CD4-positive, alpha-beta memory T cell (primary cell): ENCODE measurements around the gene GNAL. TPM values are rescaled to one million over a fixed set of nuclear protein-coding genes. Genes with fewer than 3 reads are reported as not detected.
A peak's percentile ranks its signal among the peaks of the same experiment; 100 is the strongest.

Source experiments
- CTCF ChIA-PET: fragments of 350-600 bp; sonication (Branson Sonifier 250); formaldehyde crosslinking; loops from one replicate; lab custom pipeline; 2021; ENCODE audit warnings: inconsistent platforms; ENCODE audit not compliant: partially characterized antibody; lab: Charles Lee
- POLR2A ChIA-PET: fragments of 350-600 bp; sonication (Branson Sonifier 250); formaldehyde crosslinking; loops from one replicate; lab custom pipeline; 2021; ENCODE audit not compliant: partially characterized antibody; lab: Charles Lee
- DNase-seq, 5 donors: peaks; one replicate each; pipeline versions ENCODE4 v3.0.0 to v3.0.0-alpha.2; 2020 to 2022; ENCODE audit warnings: mixed read lengths in 1 of 5
- H3K27ac ChIP-seq: one replicate; pipeline ENCODE4 v1.7.0; 2013; ENCODE audit warnings: low read depth, low read length
- H3K27me3 ChIP-seq: 2 replicates; pipeline ENCODE4 v1.7.0; 2013; ENCODE audit warnings: mild to moderate bottlenecking, low read length, moderate library complexity; ENCODE audit not compliant: insufficient read depth
- H3K36me3 ChIP-seq: 2 replicates; pipeline ENCODE4 v1.7.0; 2013; ENCODE audit warnings: mild to moderate bottlenecking, low read length, moderate library complexity; ENCODE audit not compliant: insufficient read depth
- H3K4me1 ChIP-seq: 2 replicates; pipeline ENCODE4 v1.7.0; 2013; ENCODE audit warnings: mild to moderate bottlenecking, low read length, moderate library complexity; ENCODE audit not compliant: insufficient read depth
- H3K4me3 ChIP-seq, 2 donors: one replicate each; pipeline ENCODE4 v1.7.0; 2013; ENCODE audit warnings: low read length in 2 of 2, mild to moderate bottlenecking in 1 of 2
- H3K9me3 ChIP-seq, 2 donors: one replicate each; pipeline ENCODE4 v1.7.0; 2013; ENCODE audit warnings: low read length in 2 of 2, control low read depth in 1 of 2; ENCODE audit not compliant: control insufficient read depth in 1 of 2
- H3K27ac Mint-ChIP-seq, 7 donors: one replicate each; pipeline ENCODE4 v1.8.0; 2020 to 2021; ENCODE audit warnings: mixed read lengths in 7 of 7, mild to moderate bottlenecking in 6 of 7, inconsistent platforms in 3 of 7, moderate library complexity in 3 of 7
- H3K27me3 Mint-ChIP-seq, 2 donors: one replicate each; pipeline ENCODE4 v1.8.0; 2020 to 2021; ENCODE audit warnings: mixed read lengths in 2 of 2
- H3K36me3 Mint-ChIP-seq, 2 donors: one replicate each; pipeline ENCODE4 v1.8.0; 2020 to 2021; ENCODE audit warnings: mixed read lengths in 2 of 2, inconsistent platforms in 1 of 2, mild to moderate bottlenecking in 1 of 2
- H3K4me1 Mint-ChIP-seq, 4 donors: one replicate each; pipeline ENCODE4 v1.8.0; 2020 to 2021; ENCODE audit warnings: mixed read lengths in 4 of 4, mild to moderate bottlenecking in 1 of 4
- H3K4me3 Mint-ChIP-seq, 8 donors: one replicate each; pipeline ENCODE4 v1.8.0; 2020 to 2021; ENCODE audit warnings: mixed read lengths in 8 of 8, mild to moderate bottlenecking in 7 of 8, moderate library complexity in 6 of 8, inconsistent platforms in 3 of 8
- H3K9me3 Mint-ChIP-seq, 8 donors: one replicate each; pipeline ENCODE4 v1.8.0; 2020 to 2021; ENCODE audit warnings: mixed read lengths in 8 of 8, mild to moderate bottlenecking in 5 of 8, inconsistent platforms in 3 of 8, moderate library complexity in 1 of 8
- intact Hi-C: fragments of 100-400 bp; cut with micrococcal nuclease; formaldehyde crosslinking; loops from one replicate; pipeline ENCODE4 v1.15.1; 2023
- polyA plus RNA-seq, 2 donors: library from polyadenylated mRNA; unstranded; fragments of 300-500 nt; fragmentation: Illumina TruSeq; gene quantifications; one replicate each; pipeline ENCODE4 v1.2.3, GENCODE V29; 2021
- total RNA-seq, 2 experiments: library from RNA; stranded (reverse); gene quantifications; one replicate each; pipeline ENCODE4 v1.2.3, GENCODE V29; 2021

Gene GNAL
- total and polyA plus RNA-seq, 4 experiments from 2014 or later, result 0.20 to 0.33 (median 0.26) TPM; not detected in 1

DNA sequence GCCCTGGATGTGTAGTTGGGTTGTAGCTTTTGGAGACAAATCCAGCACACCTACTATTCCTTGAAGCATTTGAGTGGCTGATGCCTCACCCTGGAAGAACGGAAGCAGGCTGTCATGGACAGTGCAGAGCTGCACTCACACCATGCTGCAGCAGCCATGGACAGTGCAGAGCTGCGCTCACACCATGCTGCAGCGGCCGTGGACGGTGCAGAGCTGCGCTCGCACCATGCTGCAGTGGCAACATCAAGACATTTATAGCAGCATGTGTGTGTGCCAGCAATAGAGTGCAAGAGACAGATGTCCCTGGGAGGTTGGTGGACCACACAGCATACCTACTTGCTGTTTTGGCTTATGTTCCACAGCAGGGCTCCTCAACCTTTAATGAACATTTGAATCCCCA is 30.6 kb downstream of the GNAL start:
- no peaks in the 10 kb centered on the region for H3K9me3 Mint-ChIP-seq
- no peaks in the 10 kb centered on the region for H3K27me3 ChIP-seq
- no peaks in the 10 kb centered on the region for H3K36me3 Mint-ChIP-seq
- no peak overlapping the region for H3K27ac Mint-ChIP-seq
- CTCF ChIA-PET, result no interaction called here
- no peak overlapping the region for H3K4me3 ChIP-seq
- no peaks in the 10 kb centered on the region for H3K9me3 ChIP-seq
- no peak overlapping the region for H3K27ac ChIP-seq
- no peaks in the 10 kb centered on the region for H3K36me3 ChIP-seq
- peaks cover 2 to 6% of the 10 kb centered on the region in 2 donors for H3K27me3 Mint-ChIP-seq
- H3K4me1 Mint-ChIP-seq, result no peaks in the 10 kb centered on the region
- H3K4me3 Mint-ChIP-seq, result no peak overlapping the region
- POLR2A ChIA-PET, result no interaction called here
- intact Hi-C loops, result no loop called here
- no peak for DNase-seq
- no peaks in the 10 kb centered on the region for H3K4me1 ChIP-seq

DNA sequence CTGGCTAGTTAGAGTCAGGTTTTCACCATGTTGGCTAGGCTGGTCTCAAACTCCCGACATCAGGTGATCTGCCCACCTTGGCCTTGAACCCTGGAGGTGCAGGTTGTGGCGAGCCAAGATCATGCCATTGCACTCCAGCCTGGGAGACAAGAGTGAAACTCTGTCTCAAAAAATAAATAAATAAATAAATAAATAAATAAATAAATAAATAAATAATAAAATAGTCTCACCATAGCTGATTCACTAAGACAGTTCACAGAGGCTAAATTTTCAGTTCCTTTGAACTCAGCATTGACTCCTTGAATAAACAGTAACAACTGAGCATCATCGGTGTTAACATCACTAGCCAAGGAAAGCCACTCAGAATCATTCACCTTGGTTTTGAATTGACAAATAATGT is 32.7 kb downstream of the GNAL start:
- POLR2A ChIA-PET, result no interaction called here
- Histone ChIP-seq H3K9me3 (no peaks in the 10 kb centered on the region), H3K36me3 (no peaks in the 10 kb centered on the region), H3K4me1 (no peaks in the 10 kb centered on the region), H3K27ac (no peak overlapping the region), H3K27me3 (no peaks in the 10 kb centered on the region), H3K4me3 (no peak overlapping the region)
- intact Hi-C loops, result no loop called here
- CTCF ChIA-PET, result interaction anchor here (1.6 kb wide), 2 partner anchors 18 to 274 kb away, joined by 3 to 4 read pairs; no protein-coding TSS in a partner anchor
- Mint-ChIP-seq H3K36me3 (no peaks in the 10 kb centered on the region), H3K4me1 (no peaks in the 10 kb centered on the region), H3K9me3 (peaks cover 0 to 3% (median 0%) of the 10 kb centered on the region in 8 donors), H3K4me3 (no peak overlapping the region), H3K27ac (no peak overlapping the region), H3K27me3 (peaks cover 0 to 2% of the 10 kb centered on the region in 2 donors)
- DNase-seq, result no peak

- H3K4me3 Mint-ChIP-seq, result no peak overlapping the region
- no peaks in the 10 kb centered on the region for H3K4me1 ChIP-seq
- H3K9me3 Mint-ChIP-seq, result peaks cover 0 to 3% (median 0%) of the 10 kb centered on the region in 8 donors
- intact Hi-C loops, result no loop called here
- ChIA-PET CTCF (interaction anchor here (2.1 kb wide), 2 partner anchors 10 to 12 kb away, joined by 8 to 9 read pairs; no protein-coding TSS in a partner anchor), POLR2A (no interaction called here)
- peaks cover 0 to 2% of the 10 kb centered on the region in 2 donors for H3K27me3 Mint-ChIP-seq
- H3K27ac Mint-ChIP-seq, result no peak overlapping the region
- no peaks in the 10 kb centered on the region for H3K36me3 Mint-ChIP-seq
- no peaks in the 10 kb centered on the region for H3K27me3 ChIP-seq
- H3K36me3 ChIP-seq, result no peaks in the 10 kb centered on the region
- H3K4me1 Mint-ChIP-seq, result no peaks in the 10 kb centered on the region
- no peak overlapping the region for H3K4me3 ChIP-seq
- no peak for DNase-seq
- no peak overlapping the region for H3K27ac ChIP-seq
- no peaks in the 10 kb centered on the region for H3K9me3 ChIP-seq
These were observed 35.7 kb downstream of the GNAL start for GRCh38 chr18:11724781-11725180.

DNA sequence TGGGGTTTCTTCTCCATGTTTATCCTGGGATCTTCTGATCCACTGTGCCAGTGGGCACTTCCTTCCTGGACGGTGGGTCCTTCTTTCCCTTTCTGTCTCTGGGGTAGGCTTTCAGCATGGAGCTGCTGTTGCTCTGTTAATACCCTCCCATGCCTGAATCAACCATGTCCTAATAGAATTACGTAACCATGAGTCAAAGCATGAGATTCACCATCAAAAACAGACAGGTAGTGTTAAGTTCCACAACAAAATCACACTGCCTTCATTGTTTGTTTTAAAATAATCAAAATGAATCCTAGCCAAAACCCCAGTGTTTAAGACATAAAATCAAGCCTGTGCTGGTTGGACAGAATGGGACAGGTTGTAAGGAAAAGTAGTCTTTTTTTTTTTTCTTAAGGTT is 37.5 kb downstream of the GNAL start:
- ChIA-PET POLR2A (no interaction called here), CTCF (interaction anchor here (2.1 kb wide), 2 partner anchors 8 to 11 kb away, joined by 8 to 9 read pairs; no protein-coding TSS in a partner anchor)
- Histone ChIP-seq H3K4me1 (no peaks in the 10 kb centered on the region), H3K9me3 (no peaks in the 10 kb centered on the region), H3K27ac (no peak overlapping the region), H3K36me3 (no peaks in the 10 kb centered on the region), H3K4me3 (no peak overlapping the region), H3K27me3 (no peaks in the 10 kb centered on the region)
- intact Hi-C loops, result no loop called here
- Mint-ChIP-seq H3K27me3 (peaks cover 0 to 2% of the 10 kb centered on the region in 2 donors), H3K9me3 (peaks cover 0 to 3% (median 0%) of the 10 kb centered on the region in 8 donors), H3K4me1 (no peaks in the 10 kb centered on the region), H3K4me3 (no peak overlapping the region), H3K36me3 (no peaks in the 10 kb centered on the region), H3K27ac (no peak overlapping the region)
- DNase-seq, result no peak

GRCh38 chr18:11728249-11728648 is 39.2 kb downstream of the GNAL start:
- H3K27ac ChIP-seq, result no peak overlapping the region
- H3K36me3 ChIP-seq, result no peaks in the 10 kb centered on the region
- H3K9me3 ChIP-seq, result no peaks in the 10 kb centered on the region
- no peaks in the 10 kb centered on the region for H3K4me1 ChIP-seq
- no peak overlapping the region for H3K27ac Mint-ChIP-seq
- H3K27me3 ChIP-seq, result no peaks in the 10 kb centered on the region
- H3K4me1 Mint-ChIP-seq, result peaks cover 0 to 3% (median 0%) of the 10 kb centered on the region in 4 donors
- H3K4me3 Mint-ChIP-seq, result no peak overlapping the region
- no peaks in the 10 kb centered on the region for H3K36me3 Mint-ChIP-seq
- CTCF ChIA-PET, result interaction anchor here (1.4 to 1.6 kb wide), 2 partner anchors 268 to 311 kb away, joined by 4 to 7 read pairs; no protein-coding TSS in a partner anchor
- no peak for DNase-seq
- H3K27me3 Mint-ChIP-seq, result peaks cover 11 to 12% of the 10 kb centered on the region in 2 donors
- intact Hi-C loops, result no loop called here
- POLR2A ChIA-PET, result no interaction called here
- no peak overlapping the region for H3K4me3 ChIP-seq
- peaks cover 0 to 3% (median 0%) of the 10 kb centered on the region in 8 donors for H3K9me3 Mint-ChIP-seq

DNA sequence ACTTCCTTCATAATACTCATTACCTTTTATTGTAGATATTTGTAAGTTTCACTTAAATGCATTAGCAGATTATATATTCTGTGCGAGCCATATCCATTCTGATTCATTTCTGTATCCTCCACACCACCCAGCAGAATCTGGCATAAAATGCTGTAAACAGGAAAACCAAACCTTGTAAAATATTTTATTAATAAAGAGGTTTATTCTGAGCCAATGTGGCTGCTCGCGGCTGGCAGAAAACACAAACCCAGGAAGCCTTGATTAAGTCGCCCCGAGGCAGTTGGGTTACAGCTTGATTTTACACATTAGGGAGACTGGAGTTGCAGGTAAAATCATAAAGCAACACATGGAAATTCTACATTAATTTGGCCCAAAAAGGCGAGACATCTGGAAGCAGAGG is 40.5 kb downstream of the GNAL start:
- no peaks in the 10 kb centered on the region for H3K4me1 ChIP-seq
- DNase-seq, result no peak
- no peak overlapping the region for H3K27ac ChIP-seq
- Mint-ChIP-seq H3K36me3 (no peaks in the 10 kb centered on the region), H3K27ac (no peak overlapping the region), H3K9me3 (peaks cover 0 to 3% (median 0%) of the 10 kb centered on the region in 8 donors), H3K4me3 (no peak overlapping the region), H3K4me1 (peaks cover 0 to 3% (median under 1%) of the 10 kb centered on the region in 4 donors), H3K27me3 (peaks cover 15 to 17% of the 10 kb centered on the region in 2 donors)
- H3K9me3 ChIP-seq, result no peaks in the 10 kb centered on the region
- H3K36me3 ChIP-seq, result no peaks in the 10 kb centered on the region
- intact Hi-C loops, result no loop called here
- H3K4me3 ChIP-seq, result no peak overlapping the region
- CTCF ChIA-PET, result no interaction called here
- H3K27me3 ChIP-seq, result no peaks in the 10 kb centered on the region
- POLR2A ChIA-PET, result no interaction called here

GRCh38 chr18:11733031-11733430 is 44.0 kb downstream of the GNAL start:
- Histone ChIP-seq H3K4me3 (no peak overlapping the region), H3K9me3 (no peaks in the 10 kb centered on the region), H3K27me3 (no peaks in the 10 kb centered on the region), H3K36me3 (no peaks in the 10 kb centered on the region), H3K4me1 (no peaks in the 10 kb centered on the region), H3K27ac (no peak overlapping the region)
- peaks cover 0 to 3% (median under 1%) of the 10 kb centered on the region in 4 donors for H3K4me1 Mint-ChIP-seq
- H3K27me3 Mint-ChIP-seq, result peaks cover 18 to 26% of the 10 kb centered on the region in 2 donors
- peak overlapping the region in 2 of 8 donors; percentile 22 to 27 for H3K4me3 Mint-ChIP-seq
- peak; percentile 38 to 58 (median 44) for DNase-seq
- intact Hi-C loops, result loop anchor here (1.0 to 5.0 kb wide), 3 partner anchors 206 to 504 kb away; no protein-coding TSS in a partner anchor
- no peak overlapping the region for H3K27ac Mint-ChIP-seq
- CTCF ChIA-PET, result interaction anchor here (0.8 to 2.3 kb wide), 18 partner anchors 9 to 310 kb away, joined by 3 to 22 read pairs (median 5); no protein-coding TSS in a partner anchor
- H3K9me3 Mint-ChIP-seq, result no peaks in the 10 kb centered on the region
- no peaks in the 10 kb centered on the region for H3K36me3 Mint-ChIP-seq
- POLR2A ChIA-PET, result no interaction called here
